GM18505 (cell line): ENCODE results near the gene PRTN3.
"Not testable (repeated sequence)": the region's sequence is repeated elsewhere in the genome, so short reads cannot be mapped to it uniquely, and the experiment has no call there.

Experiments
- ATAC-seq: cut with Tn5 transposase; IDR thresholded peaks from one replicate; pipeline ENCODE4 v1.9.1; 2021; ENCODE audit not compliant: unreplicated experiment
- POLR2A ChIP-seq: IDR thresholded peaks from 4 replicates; pipeline ENCODE4 v1.6.1; 2011; ENCODE audit warnings: borderline replicate concordance; ENCODE audit not compliant: insufficient read depth, insufficient read length; ENCODE audit errors: extremely low read depth

The PRTN3 gene

GRCh38 chr19:831407-832369 lies 9.1 kb upstream of the PRTN3 start:
- ATAC-seq: no peak
- no peak for TF ChIP-seq POLR2A

- ATAC-seq: no peak
- TF ChIP-seq POLR2A: no peak
Observed at GRCh38 chr19:834216-834615, 6.6 kb upstream of the PRTN3 start.

- no peak for ATAC-seq
- no peak for TF ChIP-seq POLR2A
Observed at GRCh38 chr19:835210-835810, 5.5 kb upstream of the PRTN3 start.

- not testable (repeated sequence) for ATAC-seq
Observed at GRCh38 chr19:842802-843179, 2.0 kb downstream of the PRTN3 start.

- no peak for TF ChIP-seq POLR2A
- no peak for ATAC-seq
Observed at GRCh38 chr19:843180-843835, 2.5 kb downstream of the PRTN3 start.

- ATAC-seq: no peak
- TF ChIP-seq POLR2A: no peak
Observed at GRCh38 chr19:843836-844545, 3.2 kb downstream of the PRTN3 start.

- no peak for ATAC-seq
- TF ChIP-seq POLR2A: no peak
Observed at GRCh38 chr19:844546-844971, 3.8 kb downstream of the PRTN3 start.

- TF ChIP-seq POLR2A: no peak
- ATAC-seq: no peak
Observed at GRCh38 chr19:845707-846521, 5.1 kb downstream of the PRTN3 start.

- no peak for TF ChIP-seq POLR2A
- no peak for ATAC-seq
Observed at GRCh38 chr19:848386-848921, 7.7 kb downstream of the PRTN3 start.

GRCh38 chr19:849195-849594 lies 8.4 kb downstream of the PRTN3 start:
- ATAC-seq: not testable (repeated sequence)

GRCh38 chr19:850221-850978 lies 9.6 kb downstream of the PRTN3 start:
- ATAC-seq: no peak
- TF ChIP-seq POLR2A: no peak

GRCh38 chr19:850979-851335 lies 10.2 kb downstream of the PRTN3 start:
- TF ChIP-seq POLR2A: no peak
- ATAC-seq: no peak
